ENCODE data around the gene SH2D4B.
"Not testable (repeated sequence)": the region's sequence is repeated elsewhere in the genome, so short reads cannot be mapped to it uniquely, and the experiment has no call there.

The SH2D4B gene

GRCh38 chr10:80523773-80524172 is 13.9 kb upstream of the SH2D4B start:
- no peak for DNase-seq (ENCODE audit: low read depth in 1 of 2, low spot score in 1 of 2)

GRCh38 chr10:80524190-80524909 is 13.4 kb upstream of the SH2D4B start:
- DNase-seq (ENCODE audit: low read depth in 1 of 2, low spot score in 1 of 2): no peak

GRCh38 chr10:80526218-80526617 is 11.5 kb upstream of the SH2D4B start:
- no peak for DNase-seq (ENCODE audit: low read depth in 1 of 2, low spot score in 1 of 2)

GRCh38 chr10:80526742-80527141 is 11.0 kb upstream of the SH2D4B start:
- no peak for DNase-seq (ENCODE audit: low read depth in 1 of 2, low spot score in 1 of 2)

- DNase-seq (ENCODE audit: low read depth in 1 of 2, low spot score in 1 of 2): no peak
Observed at GRCh38 chr10:80528185-80528700, 9.5 kb upstream of the SH2D4B start.

GRCh38 chr10:80528901-80529300 is 8.8 kb upstream of the SH2D4B start:
- DNase-seq (ENCODE audit: low read depth in 1 of 2, low spot score in 1 of 2): no peak

- no peak for DNase-seq (ENCODE audit: low read depth in 1 of 2, low spot score in 1 of 2)
Observed at GRCh38 chr10:80529604-80530003, 8.1 kb upstream of the SH2D4B start.

- DNase-seq (ENCODE audit: low read depth in 1 of 2, low spot score in 1 of 2): peak in 1 of 2 donors; percentile 21
Observed at GRCh38 chr10:80530251-80530650, 7.5 kb upstream of the SH2D4B start.

GRCh38 chr10:80530816-80531215 is 6.9 kb upstream of the SH2D4B start:
- DNase-seq (ENCODE audit: low read depth in 1 of 2, low spot score in 1 of 2): no peak

- DNase-seq (ENCODE audit: low read depth in 1 of 2, low spot score in 1 of 2): no peak
Observed at GRCh38 chr10:80532571-80532970, 5.1 kb upstream of the SH2D4B start.

- not testable (repeated sequence) for DNase-seq (ENCODE audit: low read depth in 1 of 2, low spot score in 1 of 2)
Observed at GRCh38 chr10:80534059-80534458, 3.6 kb upstream of the SH2D4B start.

- not testable (repeated sequence) for DNase-seq (ENCODE audit: low read depth in 1 of 2, low spot score in 1 of 2)
Observed at GRCh38 chr10:80534646-80535045, 3.1 kb upstream of the SH2D4B start.

GRCh38 chr10:80535671-80536360 is 1.9 kb upstream of the SH2D4B start:
- peak; percentile 48 to 57 for DNase-seq (ENCODE audit: low read depth in 1 of 2, low spot score in 1 of 2)

GRCh38 chr10:80536361-80536835 is 1.3 kb upstream of the SH2D4B start:
- no peak for DNase-seq (ENCODE audit: low read depth in 1 of 2, low spot score in 1 of 2)

- DNase-seq (ENCODE audit: low read depth in 1 of 2, low spot score in 1 of 2): no peak
Observed at GRCh38 chr10:80537086-80537735, 491 bp upstream of the SH2D4B start.

- no peak for DNase-seq (ENCODE audit: low read depth in 1 of 2, low spot score in 1 of 2)
Observed at GRCh38 chr10:80538481-80539185, 931 bp downstream of the SH2D4B start.

GRCh38 chr10:80539421-80540031 is 1.8 kb downstream of the SH2D4B start:
- DNase-seq (ENCODE audit: low read depth in 1 of 2, low spot score in 1 of 2): no peak

- no peak for DNase-seq (ENCODE audit: low read depth in 1 of 2, low spot score in 1 of 2)
Observed at GRCh38 chr10:80540136-80540535, 2.4 kb downstream of the SH2D4B start.

- DNase-seq (ENCODE audit: low read depth in 1 of 2, low spot score in 1 of 2): no peak
Observed at GRCh38 chr10:80540618-80540980, 2.9 kb downstream of the SH2D4B start.

- no peak for DNase-seq (ENCODE audit: low read depth in 1 of 2, low spot score in 1 of 2)
Observed at GRCh38 chr10:80540981-80541750, 3.5 kb downstream of the SH2D4B start.
